Posterior vena cava (tissue), 2 donors: ENCODE results near the gene CLEC4D. TPM values are rescaled to one million over a fixed set of nuclear protein-coding genes. Genes with fewer than 3 reads are reported as not detected.
A peak's percentile ranks its signal among the peaks of the same experiment; 100 is the strongest.
"Not testable (repeated sequence)": the region's sequence is repeated elsewhere in the genome, so short reads cannot be mapped to it uniquely, and the experiment has no call there.

Experiments used
- DNase-seq: peaks from one replicate; pipeline ENCODE4 v3.0.0-alpha.2; 2020; ENCODE audit warnings: low spot score
- intact Hi-C, 2 donors: fragments of 100-400 bp; cut with DNase I; formaldehyde crosslinking; loops; one replicate each; pipeline versions ENCODE4 v1.14.1 to v1.14.2; 2022 to 2023
- total RNA-seq, 2 donors: library from RNA; stranded (reverse); fragmentation: NEBNext Ultra II Directional; extraction: Animal tissue kit (Norgen Biotek cat#: 25700); gene quantifications; one replicate each; pipeline ENCODE4 v1.2.1, GENCODE V29; 2021
- donor health status: DM: yes; HTN: yes; CAD: no.
- donor health status: DM: yes; HTN: yes; CAD: no.

The CLEC4D gene
- total RNA-seq, 2 donors from 2014 or later, result 0.71 to 2.7 TPM

GRCh38 chr12:8519171-8519570 lies 5.9 kb downstream of the CLEC4D start:
- intact Hi-C loops, result no loop called here
- no peak for DNase-seq

- intact Hi-C loops, result no loop called here
- no peak for DNase-seq
These were observed 14.2 kb downstream of the CLEC4D start for GRCh38 chr12:8527250-8528130.

- intact Hi-C loops, result no loop called here
- DNase-seq, result no peak
These were observed 18.7 kb downstream of the CLEC4D start for GRCh38 chr12:8532045-8532444.

- intact Hi-C loops, DNase-seq: not testable (repeated sequence)
These were observed 24.5 kb downstream of the CLEC4D start for GRCh38 chr12:8537820-8538219.

GRCh38 chr12:8540831-8541230 lies 27.5 kb downstream of the CLEC4D start, which contains the start of gene CLEC4E:
CLEC4E (minus strand) TSS chr12:8540905; CDS start chr12:8540797, 108 bp downstream.
- intact Hi-C loops, DNase-seq: not testable (repeated sequence)

- intact Hi-C loops, result no loop called here
- DNase-seq, result no peak
These were observed 28.3 kb downstream of the CLEC4D start for GRCh38 chr12:8541562-8541961.

- peak; percentile 83 for DNase-seq
These were observed 31.0 kb downstream of the CLEC4D start for GRCh38 chr12:8544295-8544694.

DNA sequence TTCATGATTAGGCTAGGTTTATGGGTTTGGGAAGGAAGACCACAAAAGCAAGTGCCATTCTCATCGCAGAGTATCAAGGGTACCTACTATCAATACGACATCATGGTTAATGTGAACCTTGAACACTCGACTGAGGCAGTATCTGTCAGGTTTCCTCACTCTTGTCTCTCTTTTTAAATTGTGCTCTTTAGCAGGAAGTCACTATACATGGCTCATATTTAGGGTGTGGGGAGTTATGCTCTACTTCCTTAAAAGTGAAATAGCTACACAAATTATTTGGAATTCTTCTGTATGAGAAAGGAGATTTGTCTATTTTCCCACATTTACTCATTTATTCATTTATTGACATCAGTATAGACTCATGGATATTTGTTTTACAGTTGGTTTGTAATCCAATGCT lies 33.3 kb downstream of the CLEC4D start:
- intact Hi-C loops, result no loop called here
- DNase-seq, result no peak

More at GRCh38 chr12:8544295-8544694, 31.0 kb downstream of the CLEC4D start:
- intact Hi-C loops, result no loop called here

DNA sequence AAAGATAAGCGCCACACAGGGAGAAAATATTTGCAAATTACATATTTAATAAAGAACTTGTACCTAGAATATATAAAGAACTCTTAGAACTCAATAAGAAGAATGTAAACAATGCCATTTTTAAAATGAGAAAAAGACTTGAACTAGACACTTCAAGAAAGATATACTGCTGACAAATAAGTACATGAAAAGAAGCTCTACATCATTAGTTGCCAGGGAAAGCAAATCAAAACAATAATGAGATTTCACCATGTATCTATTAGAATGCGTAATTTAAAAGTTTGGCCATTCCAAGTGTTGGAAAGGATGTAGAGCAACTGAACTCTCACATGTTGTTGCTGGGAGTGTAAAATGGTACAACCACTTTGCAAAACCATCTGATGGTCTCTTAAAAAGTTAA lies 34.3 kb downstream of the CLEC4D start:
- no peak for DNase-seq
- intact Hi-C loops, result no loop called here

- intact Hi-C loops, result no loop called here
- no peak for DNase-seq
These were observed 34.9 kb downstream of the CLEC4D start for GRCh38 chr12:8548192-8548591.

DNA sequence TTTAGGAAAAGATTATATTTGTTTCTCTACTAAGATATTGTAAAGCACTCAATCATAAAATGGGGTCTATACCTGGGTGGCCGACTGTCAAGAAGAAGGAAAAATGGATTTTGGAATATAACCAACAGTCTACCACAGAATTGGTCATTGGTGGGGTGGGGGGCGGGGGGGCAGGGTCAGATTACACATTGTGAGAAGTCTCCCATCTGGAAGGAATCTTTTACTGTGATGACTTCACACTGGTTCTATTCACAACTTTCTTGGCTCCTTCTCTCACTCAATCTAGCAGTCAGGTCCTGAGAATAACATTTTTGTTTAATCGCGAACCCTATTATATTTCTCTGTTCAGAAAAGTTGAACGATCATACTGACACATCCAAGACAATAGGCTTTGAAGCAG lies 36.1 kb downstream of the CLEC4D start:
- intact Hi-C loops, result no loop called here
- no peak for DNase-seq

DNA sequence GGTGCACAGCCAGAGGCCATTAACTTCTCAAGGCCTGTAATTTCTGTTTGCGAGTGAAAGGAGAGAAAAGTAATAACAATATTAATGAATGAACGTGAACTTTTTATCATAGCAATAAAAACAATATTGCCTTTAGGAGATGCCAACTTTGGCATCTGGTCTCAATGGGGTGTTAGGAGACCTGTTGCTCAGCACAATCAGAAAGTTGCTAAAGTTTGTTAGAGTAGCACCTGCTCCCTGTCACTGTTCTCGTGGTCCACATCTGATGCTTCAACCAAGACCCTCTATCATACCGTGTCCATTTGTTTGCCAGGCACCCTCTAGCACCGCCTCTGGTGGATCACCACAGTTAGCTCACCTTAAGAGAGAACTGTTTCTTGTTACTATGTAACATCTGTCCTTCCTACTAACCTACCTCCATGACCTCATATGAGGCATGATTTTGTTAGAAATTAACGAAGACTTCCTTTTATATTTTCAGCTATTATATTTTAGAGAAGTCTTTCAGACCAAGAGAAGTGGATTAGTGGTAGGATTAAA lies 39.9 kb downstream of the CLEC4D start:
- no peak for DNase-seq
- intact Hi-C loops, result no loop called here

GRCh38 chr12:8554451-8555195 lies 41.3 kb downstream of the CLEC4D start:
- DNase-seq, result no peak

DNA sequence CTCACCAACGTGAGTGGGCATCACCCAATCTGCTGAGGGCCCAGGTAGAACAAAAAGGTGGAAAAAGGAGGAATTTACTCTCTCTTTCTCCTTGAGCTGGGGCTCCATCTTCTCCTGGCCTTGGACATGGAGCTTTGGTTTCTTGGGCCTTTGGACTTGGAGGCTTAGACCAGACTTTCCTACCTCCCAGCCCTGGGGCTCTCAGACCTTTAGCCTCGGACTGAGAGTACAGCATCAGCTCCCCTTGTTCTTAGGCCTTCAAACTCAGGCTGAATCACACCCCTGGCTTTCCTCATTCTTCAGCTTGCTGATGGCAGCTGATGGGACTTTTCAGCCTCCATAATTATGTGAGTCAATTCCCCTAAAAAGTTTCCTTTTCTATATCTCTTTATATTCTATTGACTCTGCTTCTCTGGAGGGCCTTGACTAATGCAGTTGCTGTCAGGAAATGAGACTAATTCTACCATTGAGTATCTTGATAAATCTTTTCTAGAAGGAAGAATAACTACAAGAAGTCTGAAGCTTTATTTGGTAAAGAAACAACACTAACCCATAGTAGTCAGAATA lies 43.3 kb downstream of the CLEC4D start:
- intact Hi-C loops, result no loop called here
- DNase-seq, result no peak

More at GRCh38 chr12:8554451-8555195, 41.3 kb downstream of the CLEC4D start:
- intact Hi-C loops, result no loop called here

- intact Hi-C loops, result no loop called here
- DNase-seq, result no peak
These were observed 46.4 kb downstream of the CLEC4D start for GRCh38 chr12:8559676-8560075.

- intact Hi-C loops, result no loop called here
- no peak for DNase-seq
These were observed 47.7 kb downstream of the CLEC4D start for GRCh38 chr12:8561011-8561410.

DNA sequence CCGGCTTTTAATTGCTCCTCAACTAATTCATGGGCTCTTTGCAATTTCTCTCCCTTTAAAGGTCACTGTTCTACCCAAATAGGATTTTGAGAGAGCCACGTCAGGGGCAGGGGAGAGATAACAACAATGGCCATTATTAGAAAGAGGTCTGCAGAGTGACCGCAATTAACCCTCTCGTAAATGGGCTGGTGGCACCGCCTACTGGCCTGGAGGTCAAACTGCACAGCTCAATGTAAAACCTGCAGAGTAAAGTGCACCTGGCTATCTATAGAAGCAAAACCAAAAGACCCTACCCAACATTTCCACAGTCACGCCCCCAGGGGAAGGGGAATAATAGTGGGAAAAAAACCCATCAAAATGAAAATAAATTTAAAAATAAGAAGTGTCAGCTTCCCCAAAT lies 49.0 kb downstream of the CLEC4D start:
- no peak for DNase-seq
- intact Hi-C loops, result no loop called here

GRCh38 chr12:8563356-8563755 lies 50.1 kb downstream of the CLEC4D start:
- intact Hi-C loops, result no loop called here
- no peak for DNase-seq

GRCh38 chr12:8564656-8565055 lies 51.4 kb downstream of the CLEC4D start:
- intact Hi-C loops, result no loop called here
- DNase-seq, result no peak

DNA sequence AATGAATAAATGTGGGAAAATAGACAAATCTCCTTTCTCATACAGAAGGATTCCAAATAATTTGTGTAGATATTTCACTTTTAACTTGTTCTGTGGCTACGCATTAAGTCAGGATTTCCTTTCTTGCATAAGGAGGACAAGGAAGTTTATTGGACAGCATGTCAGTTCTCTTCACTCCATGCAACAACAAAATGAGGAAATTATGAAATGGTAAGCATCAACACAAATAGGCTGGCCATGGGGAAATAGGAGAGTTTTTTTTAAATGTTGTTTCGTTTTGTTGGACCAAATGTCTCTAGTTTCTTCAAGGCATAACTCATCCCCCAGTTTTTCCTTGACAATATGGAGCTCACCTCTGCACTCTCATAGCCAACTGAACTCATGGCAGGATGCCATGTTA lies 52.7 kb downstream of the CLEC4D start:
- intact Hi-C loops, result not testable (repeated sequence)

More for the DNA sequence above, 52.7 kb downstream of the CLEC4D start:
- not testable (repeated sequence) for DNase-seq
